ENCODE measurements around the gene ZNF319. TPM values are rescaled to one million over a fixed set of nuclear protein-coding genes. Genes with fewer than 3 reads are reported as not detected.

The ZNF319 gene
- polyA plus RNA-seq, 1 donor from 2014 or later: 7.0 TPM

DNA sequence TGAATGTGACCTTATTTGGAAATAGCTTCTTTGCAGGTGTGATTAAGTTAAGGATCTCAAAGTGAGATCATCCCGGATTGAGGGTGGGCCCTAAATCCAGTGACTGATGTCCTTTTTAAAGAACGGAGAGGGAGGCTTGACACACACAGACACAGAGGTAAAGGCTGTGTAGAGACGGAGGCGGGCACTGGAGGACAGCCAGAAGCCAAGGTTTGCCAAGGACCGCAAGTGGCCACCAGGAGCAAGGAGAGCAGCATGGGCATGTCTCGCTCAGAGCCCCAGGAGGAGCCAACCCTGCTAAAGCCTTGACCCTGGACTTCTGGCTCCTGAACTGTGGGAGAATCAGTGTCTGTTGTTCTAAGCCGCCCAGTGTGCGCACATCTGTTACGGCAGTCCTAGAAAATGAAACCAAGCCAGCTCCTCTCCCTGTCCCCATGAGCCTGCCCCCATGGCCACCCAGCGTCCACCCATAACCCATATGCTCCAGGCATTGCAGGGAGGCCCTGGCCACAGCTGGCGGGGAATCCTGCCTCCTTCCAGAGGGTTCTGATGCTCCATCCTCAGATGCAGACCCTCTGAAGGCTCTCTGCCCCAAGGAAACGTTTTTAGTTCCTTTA is 44.8 kb downstream of the ZNF319 start:
- no peak for TF ChIP-seq EZH2 (IDR thresholded peaks at IDR 0.05; ENCODE audit: borderline replicate concordance, insufficient read depth, low read length, poor library complexity, severe bottlenecking)
- no peak for TF ChIP-seq RAD21 (conservative IDR thresholded peaks at IDR 0.05)
- TF ChIP-seq TAF1 (IDR thresholded peaks at IDR 0.05; ENCODE audit: low read depth): no peak
- no peak for TF ChIP-seq EP300 (conservative IDR thresholded peaks at IDR 0.05; ENCODE audit: poor library complexity, severe bottlenecking)
- TF ChIP-seq MXI1 (conservative IDR thresholded peaks at IDR 0.05; ENCODE audit: poor library complexity, severe bottlenecking): no peak

DNA sequence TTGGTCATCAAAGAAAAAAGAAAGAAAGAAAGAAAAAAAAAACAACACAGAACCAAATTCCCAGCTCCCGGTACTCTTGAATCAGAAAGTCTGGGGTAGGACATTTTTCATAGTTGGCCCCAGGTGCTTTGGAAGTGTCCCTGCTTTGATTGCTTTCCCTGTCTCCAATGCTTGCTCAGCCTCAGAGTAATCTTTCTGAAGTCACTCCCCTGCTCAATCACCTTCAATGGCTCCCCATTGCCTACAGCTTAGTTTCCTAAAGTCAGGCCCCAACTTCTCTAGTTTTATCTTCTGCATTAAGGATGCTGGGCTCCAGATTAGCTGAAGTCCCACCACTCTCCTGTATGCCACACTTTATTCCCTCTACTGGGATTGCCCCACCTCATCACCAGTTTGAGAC is 46.6 kb downstream of the ZNF319 start:
- no peaks in the 10 kb centered on the region for H3F3A ChIP-seq (ENCODE audit: insufficient read depth, low read length, poor library complexity, severe bottlenecking)
- H3K4me2 ChIP-seq (ENCODE audit: low read length): no peak overlapping the region
- H4K20me1 ChIP-seq (ENCODE audit: insufficient read depth): no peaks in the 10 kb centered on the region
- H3K36me3 ChIP-seq (ENCODE audit: insufficient read depth, low read length): no peaks in the 10 kb centered on the region
- H3K27me3 ChIP-seq (ENCODE audit: insufficient read depth, low read depth, low read length): no peaks in the 10 kb centered on the region
- TF ChIP-seq, protein P1, sequence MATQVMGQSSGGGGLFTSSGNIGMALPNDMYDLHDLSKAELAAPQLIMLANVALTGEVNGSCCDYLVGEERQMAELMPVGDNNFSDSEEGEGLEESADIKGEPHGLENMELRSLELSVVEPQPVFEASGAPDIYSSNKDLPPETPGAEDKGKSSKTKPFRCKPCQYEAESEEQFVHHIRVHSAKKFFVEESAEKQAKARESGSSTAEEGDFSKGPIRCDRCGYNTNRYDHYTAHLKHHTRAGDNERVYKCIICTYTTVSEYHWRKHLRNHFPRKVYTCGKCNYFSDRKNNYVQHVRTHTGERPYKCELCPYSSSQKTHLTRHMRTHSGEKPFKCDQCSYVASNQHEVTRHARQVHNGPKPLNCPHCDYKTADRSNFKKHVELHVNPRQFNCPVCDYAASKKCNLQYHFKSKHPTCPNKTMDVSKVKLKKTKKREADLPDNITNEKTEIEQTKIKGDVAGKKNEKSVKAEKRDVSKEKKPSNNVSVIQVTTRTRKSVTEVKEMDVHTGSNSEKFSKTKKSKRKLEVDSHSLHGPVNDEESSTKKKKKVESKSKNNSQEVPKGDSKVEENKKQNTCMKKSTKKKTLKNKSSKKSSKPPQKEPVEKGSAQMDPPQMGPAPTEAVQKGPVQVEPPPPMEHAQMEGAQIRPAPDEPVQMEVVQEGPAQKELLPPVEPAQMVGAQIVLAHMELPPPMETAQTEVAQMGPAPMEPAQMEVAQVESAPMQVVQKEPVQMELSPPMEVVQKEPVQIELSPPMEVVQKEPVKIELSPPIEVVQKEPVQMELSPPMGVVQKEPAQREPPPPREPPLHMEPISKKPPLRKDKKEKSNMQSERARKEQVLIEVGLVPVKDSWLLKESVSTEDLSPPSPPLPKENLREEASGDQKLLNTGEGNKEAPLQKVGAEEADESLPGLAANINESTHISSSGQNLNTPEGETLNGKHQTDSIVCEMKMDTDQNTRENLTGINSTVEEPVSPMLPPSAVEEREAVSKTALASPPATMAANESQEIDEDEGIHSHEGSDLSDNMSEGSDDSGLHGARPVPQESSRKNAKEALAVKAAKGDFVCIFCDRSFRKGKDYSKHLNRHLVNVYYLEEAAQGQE (IDR thresholded peaks at IDR 0.05; ENCODE audit: borderline replicate concordance): no peak
- TF ChIP-seq RAD21 (conservative IDR thresholded peaks at IDR 0.05) (no peak), EP300 (conservative IDR thresholded peaks at IDR 0.05; ENCODE audit: poor library complexity, severe bottlenecking) (no peak), SMC3 (conservative IDR thresholded peaks at IDR 0.05; ENCODE audit: poor library complexity) (no peak)
- no peaks in the 10 kb centered on the region for H3K9me2 ChIP-seq (ENCODE audit: insufficient read depth, low read length)
- H2AFZ ChIP-seq (ENCODE audit: low read depth, low read length): no peak overlapping the region
- H3K79me2 ChIP-seq (replicated peaks; ENCODE audit: insufficient read depth, low read length): no peaks in the 10 kb centered on the region
- H3K27ac ChIP-seq (ENCODE audit: low read length): no peak overlapping the region
- no peak overlapping the region for H3K9ac ChIP-seq (ENCODE audit: low read length)
- H3K9me3 ChIP-seq (ENCODE audit: low read length): no peaks in the 10 kb centered on the region
- no peak overlapping the region for H3K4me3 ChIP-seq (ENCODE audit: low read length)

More for the DNA sequence above, 44.8 kb downstream of the ZNF319 start:
- Histone ChIP-seq H3K4me2 (ENCODE audit: low read length) (no peak overlapping the region), H3K4me3 (ENCODE audit: low read length) (no peak overlapping the region), H3K9me2 (ENCODE audit: insufficient read depth, low read length) (no peaks in the 10 kb centered on the region), H3F3A (ENCODE audit: insufficient read depth, low read length, poor library complexity, severe bottlenecking) (no peaks in the 10 kb centered on the region), H3K27me3 (ENCODE audit: insufficient read depth, low read depth, low read length) (no peaks in the 10 kb centered on the region), H2AFZ (ENCODE audit: low read depth, low read length) (no peak overlapping the region), H4K20me1 (ENCODE audit: insufficient read depth) (no peaks in the 10 kb centered on the region), H3K27ac (ENCODE audit: low read length) (no peak overlapping the region), H3K9me3 (ENCODE audit: low read length) (no peaks in the 10 kb centered on the region), H3K9ac (ENCODE audit: low read length) (no peak overlapping the region), H3K79me2 (replicated peaks; ENCODE audit: insufficient read depth, low read length) (no peaks in the 10 kb centered on the region), H3K36me3 (ENCODE audit: insufficient read depth, low read length) (no peaks in the 10 kb centered on the region)

DNA sequence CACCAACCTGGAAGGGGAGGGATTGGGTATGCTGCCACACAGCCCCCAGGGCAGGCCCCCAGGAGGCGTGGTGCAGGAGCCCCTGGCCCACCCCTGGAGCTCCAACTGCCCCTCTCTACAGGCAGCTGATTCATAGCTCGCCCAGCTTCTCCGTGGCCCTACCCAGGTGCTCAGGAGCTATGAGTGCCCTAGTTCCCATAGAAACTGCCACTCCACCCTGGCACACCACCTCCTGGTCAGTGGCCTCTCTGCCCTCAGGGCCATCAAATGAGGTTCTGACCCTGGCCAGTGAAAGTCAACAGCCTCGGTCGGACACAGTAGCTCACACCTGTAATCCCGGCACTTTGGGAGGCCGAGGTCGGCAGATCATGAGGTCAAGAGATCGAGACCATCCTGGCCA is 47.6 kb downstream of the ZNF319 start:
- TF ChIP-seq TAF1 (IDR thresholded peaks at IDR 0.05; ENCODE audit: low read depth) (no peak), POLR2AphosphoS5 (IDR thresholded peaks at IDR 0.05) (no peak), SMC3 (conservative IDR thresholded peaks at IDR 0.05; ENCODE audit: poor library complexity) (no peak), MXI1 (conservative IDR thresholded peaks at IDR 0.05; ENCODE audit: poor library complexity, severe bottlenecking) (no peak)
- TF ChIP-seq, protein P1 (IDR thresholded peaks at IDR 0.05; ENCODE audit: borderline replicate concordance): no peak
- Histone ChIP-seq H3K9me3 (ENCODE audit: low read length) (no peaks in the 10 kb centered on the region), H4K20me1 (ENCODE audit: insufficient read depth) (no peaks in the 10 kb centered on the region), H3K36me3 (ENCODE audit: insufficient read depth, low read length) (no peaks in the 10 kb centered on the region), H3K4me2 (ENCODE audit: low read length) (no peak overlapping the region), H3K9me2 (ENCODE audit: insufficient read depth, low read length) (no peaks in the 10 kb centered on the region), H3K9ac (ENCODE audit: low read length) (no peak overlapping the region), H3K27ac (ENCODE audit: low read length) (no peak overlapping the region), H3F3A (ENCODE audit: insufficient read depth, low read length, poor library complexity, severe bottlenecking) (no peaks in the 10 kb centered on the region), H3K79me2 (replicated peaks; ENCODE audit: insufficient read depth, low read length) (no peaks in the 10 kb centered on the region), H2AFZ (ENCODE audit: low read depth, low read length) (no peak overlapping the region), H3K4me3 (ENCODE audit: low read length) (no peak overlapping the region), H3K27me3 (ENCODE audit: insufficient read depth, low read depth, low read length) (no peaks in the 10 kb centered on the region)

All from neural cell (in vitro differentiated cells).